ENCODE data around the gene ADH1A.

Gene ADH1A

GRCh38 chr4:99290848-99291786 is at the start of gene ADH1A:
ADH1A (minus strand) TSS chr4:99290985; CDS start chr4:99290914, 71 bp downstream.
- TF ChIP-seq, protein P1, sequence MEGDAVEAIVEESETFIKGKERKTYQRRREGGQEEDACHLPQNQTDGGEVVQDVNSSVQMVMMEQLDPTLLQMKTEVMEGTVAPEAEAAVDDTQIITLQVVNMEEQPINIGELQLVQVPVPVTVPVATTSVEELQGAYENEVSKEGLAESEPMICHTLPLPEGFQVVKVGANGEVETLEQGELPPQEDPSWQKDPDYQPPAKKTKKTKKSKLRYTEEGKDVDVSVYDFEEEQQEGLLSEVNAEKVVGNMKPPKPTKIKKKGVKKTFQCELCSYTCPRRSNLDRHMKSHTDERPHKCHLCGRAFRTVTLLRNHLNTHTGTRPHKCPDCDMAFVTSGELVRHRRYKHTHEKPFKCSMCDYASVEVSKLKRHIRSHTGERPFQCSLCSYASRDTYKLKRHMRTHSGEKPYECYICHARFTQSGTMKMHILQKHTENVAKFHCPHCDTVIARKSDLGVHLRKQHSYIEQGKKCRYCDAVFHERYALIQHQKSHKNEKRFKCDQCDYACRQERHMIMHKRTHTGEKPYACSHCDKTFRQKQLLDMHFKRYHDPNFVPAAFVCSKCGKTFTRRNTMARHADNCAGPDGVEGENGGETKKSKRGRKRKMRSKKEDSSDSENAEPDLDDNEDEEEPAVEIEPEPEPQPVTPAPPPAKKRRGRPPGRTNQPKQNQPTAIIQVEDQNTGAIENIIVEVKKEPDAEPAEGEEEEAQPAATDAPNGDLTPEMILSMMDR (IDR thresholded peaks at IDR 0.05; ENCODE audit: insufficient read depth, missing control alignments): no peak
- DNase-seq (ENCODE audit: insufficient read length, low spot score) (no peak), FAIRE-seq (no peak)

GRCh38 chr4:99339172-99339571 is 48.4 kb upstream of the ADH1A start:
- FAIRE-seq (no peak), DNase-seq (ENCODE audit: insufficient read length, low spot score) (no peak)
- TF ChIP-seq, protein P1 (IDR thresholded peaks at IDR 0.05; ENCODE audit: insufficient read depth, missing control alignments): no peak

GRCh38 chr4:99336553-99336952 is 45.8 kb upstream of the ADH1A start:
- FAIRE-seq (no peak), DNase-seq (ENCODE audit: insufficient read length, low spot score) (no peak)
- TF ChIP-seq, protein P1 (IDR thresholded peaks at IDR 0.05; ENCODE audit: insufficient read depth, missing control alignments): no peak

DNA sequence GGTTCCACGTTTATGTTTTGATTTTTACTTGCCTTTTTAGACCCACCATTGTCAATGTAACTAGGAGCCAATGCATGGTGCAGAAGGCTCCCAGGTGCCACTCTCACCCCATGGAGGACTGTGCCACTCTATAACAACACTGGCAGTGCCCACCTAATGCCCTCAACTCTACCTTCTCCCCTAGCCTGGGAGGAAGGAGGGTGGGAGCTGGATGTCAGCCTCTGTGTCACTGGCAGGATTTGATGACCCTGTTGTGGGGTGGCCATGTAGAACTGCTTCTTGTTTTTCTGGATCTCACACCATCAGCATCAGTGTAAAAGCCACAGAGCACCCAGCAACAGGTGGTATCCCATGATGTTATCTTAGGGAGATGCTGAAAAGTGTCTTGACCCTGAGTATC is 44.1 kb upstream of the ADH1A start:
- no peak for FAIRE-seq
- TF ChIP-seq, protein P1 (IDR thresholded peaks at IDR 0.05; ENCODE audit: insufficient read depth, missing control alignments): no peak
- no peak for DNase-seq (ENCODE audit: insufficient read length, low spot score)

DNA sequence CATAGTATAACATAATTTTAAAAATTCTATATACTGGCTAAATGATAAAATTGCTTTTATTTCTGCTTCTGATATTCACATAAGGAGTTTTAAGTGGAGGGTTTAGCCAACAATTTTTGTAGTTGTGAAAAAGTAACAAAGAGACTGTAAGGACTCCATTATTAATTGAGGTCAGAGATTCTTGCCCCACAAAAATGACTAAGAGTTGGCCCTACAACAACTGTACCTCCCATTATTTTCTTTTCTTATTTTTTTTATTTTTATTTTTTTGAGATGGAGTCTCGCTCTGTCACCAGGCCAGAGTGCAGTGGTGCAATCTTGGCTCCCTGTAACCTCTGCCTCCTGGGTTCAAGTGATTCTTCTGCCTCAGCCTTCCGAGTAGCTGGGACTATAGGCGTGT is 39.9 kb upstream of the ADH1A start:
- TF ChIP-seq, protein P1 (IDR thresholded peaks at IDR 0.05; ENCODE audit: insufficient read depth, missing control alignments): no peak
- FAIRE-seq: no peak
- DNase-seq (ENCODE audit: insufficient read length, low spot score): no peak

GRCh38 chr4:99329876-99330275 is 39.1 kb upstream of the ADH1A start:
- DNase-seq (ENCODE audit: insufficient read length, low spot score) (no peak), FAIRE-seq (no peak)
- TF ChIP-seq, protein P1 (IDR thresholded peaks at IDR 0.05; ENCODE audit: insufficient read depth, missing control alignments): no peak

DNA sequence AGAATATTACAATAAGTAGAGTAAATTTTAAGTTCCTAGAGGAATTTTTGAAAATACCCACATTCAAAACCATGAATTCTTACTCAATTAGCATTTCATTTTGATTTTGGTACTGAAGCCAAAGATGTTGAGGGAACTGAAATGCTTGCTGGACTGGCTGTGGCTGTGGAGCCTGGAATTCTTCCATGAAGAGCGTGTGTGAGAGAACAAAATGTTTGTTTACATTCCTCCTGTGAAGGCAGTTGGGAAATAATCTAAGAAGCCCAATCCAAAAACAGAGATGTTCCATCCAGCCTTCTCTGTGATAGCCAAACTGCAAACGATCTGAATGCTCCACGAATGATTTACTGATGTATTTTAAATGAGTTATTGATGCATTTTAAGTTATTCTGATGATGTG is 34.2 kb upstream of the ADH1A start:
- TF ChIP-seq, protein P1 (IDR thresholded peaks at IDR 0.05; ENCODE audit: insufficient read depth, missing control alignments): no peak
- DNase-seq (ENCODE audit: insufficient read length, low spot score) (no peak), FAIRE-seq (no peak)

Measured in D721Med (cell line).